Stimulated activated CD8-positive, alpha-beta memory T cell treated with anti-CD3 and anti-CD28 coated beads, Interleukin-7, amount 100 ng/mL, for 48 hours (primary cell): ENCODE results near the gene LTN1.

Experiments used
- DNase-seq, 2 donors: peaks; one replicate each; pipeline ENCODE4 v3.0.0-alpha.2; 2020; ENCODE audit warnings: low read depth in 1 of 2; ENCODE audit errors: extremely low read depth in 1 of 2

LTN1 gene

DNA sequence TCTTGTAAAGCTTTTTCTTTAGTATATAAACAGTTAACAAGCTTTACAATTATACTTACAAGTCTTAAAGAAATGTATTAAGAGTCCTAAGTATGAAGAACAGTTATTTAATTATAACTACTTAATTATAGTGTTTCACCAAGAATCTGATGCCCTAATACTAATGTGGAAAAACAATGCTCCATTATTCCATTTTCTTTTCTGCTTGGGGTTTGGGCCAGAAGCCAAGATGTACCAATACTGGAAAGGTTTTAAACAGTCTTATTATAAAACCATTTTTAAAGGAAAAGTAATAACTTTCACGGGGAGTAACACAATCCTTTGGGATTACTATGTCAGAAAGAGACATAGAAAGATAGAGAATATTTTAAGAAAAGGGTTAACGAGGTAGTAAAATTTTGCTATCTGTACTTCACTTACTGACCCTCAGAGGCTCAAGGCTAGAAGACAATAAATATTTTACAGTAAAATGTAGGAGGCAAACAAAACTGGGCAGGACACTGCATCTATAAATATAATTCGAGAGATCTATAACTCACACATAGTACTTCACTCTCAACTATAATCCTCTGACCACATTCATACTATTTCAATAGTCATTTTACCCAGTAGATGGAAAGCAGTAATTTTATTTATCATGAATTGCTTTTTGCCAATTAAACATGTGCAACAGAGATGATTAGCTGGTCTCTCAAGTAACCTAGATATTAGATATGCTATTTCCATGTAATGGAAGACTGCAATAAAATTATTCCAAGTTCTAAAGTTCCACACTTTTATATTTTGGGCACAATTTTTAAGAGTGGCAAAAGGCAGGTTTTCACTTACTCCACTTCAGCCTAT lies 63.9 kb downstream of the LTN1 start:
- no peak for DNase-seq

DNA sequence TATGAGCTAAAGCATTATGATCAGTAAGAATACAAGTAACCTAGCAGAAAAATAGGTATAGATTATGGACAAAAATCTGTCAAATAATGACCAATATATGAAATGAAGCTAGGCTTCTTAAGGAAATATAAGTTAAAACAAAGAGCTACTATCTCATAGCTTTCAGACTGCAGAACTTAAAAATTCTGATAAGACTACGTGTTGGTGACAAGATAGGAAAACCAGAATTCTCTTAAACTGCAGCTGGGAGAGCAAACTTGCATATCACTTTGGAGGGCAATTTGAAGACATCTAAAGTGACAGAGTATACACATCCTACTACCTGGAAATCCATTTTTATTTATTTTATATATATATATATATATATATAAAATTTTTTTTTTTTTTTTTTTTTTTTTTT lies 65.5 kb downstream of the LTN1 start:
- DNase-seq: no peak

DNA sequence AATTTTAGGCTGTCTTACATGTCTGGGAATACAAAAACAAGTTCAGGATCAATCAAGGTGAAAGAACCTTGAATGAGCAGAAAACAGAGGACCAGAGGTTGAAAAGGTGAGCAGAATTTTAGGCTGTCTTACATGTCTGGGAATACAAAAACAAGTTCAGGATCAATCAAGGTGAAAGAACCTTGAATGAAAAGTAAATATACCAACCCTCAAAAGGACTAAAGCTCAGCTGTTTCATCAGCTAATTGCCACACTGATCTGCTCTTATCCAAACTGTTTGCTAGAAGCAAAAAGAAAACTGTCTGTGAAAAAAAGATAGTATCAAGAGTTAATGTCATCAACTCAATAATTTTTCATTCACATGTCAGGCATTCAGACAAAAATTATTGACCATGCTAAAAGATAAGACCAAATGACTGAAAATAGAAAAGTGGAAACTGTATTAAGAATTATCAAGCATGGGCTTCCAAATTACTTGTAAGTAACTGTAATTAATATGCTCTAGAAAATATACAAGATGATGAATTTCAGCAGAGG lies 69.2 kb downstream of the LTN1 start:
- no peak for DNase-seq

DNA sequence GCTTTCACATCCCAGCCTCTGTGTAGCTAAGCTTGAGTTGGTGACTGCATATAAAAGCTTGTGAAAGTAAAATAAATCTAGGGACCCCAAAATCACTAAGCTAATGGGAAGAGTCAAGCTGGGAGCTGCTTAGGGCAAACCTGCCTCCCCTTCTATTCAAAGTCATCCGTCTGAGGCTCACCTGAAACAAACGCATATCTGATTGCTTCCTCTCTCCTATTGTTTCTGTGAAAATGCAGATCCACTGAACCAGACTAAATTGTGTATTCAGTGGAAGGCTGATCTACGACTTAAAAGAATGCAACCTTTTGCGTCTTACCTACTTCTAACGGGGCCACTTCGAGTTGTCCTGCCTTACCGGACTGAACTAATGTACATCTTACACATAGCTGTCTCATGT lies 70.3 kb downstream of the LTN1 start:
- no peak for DNase-seq

DNA sequence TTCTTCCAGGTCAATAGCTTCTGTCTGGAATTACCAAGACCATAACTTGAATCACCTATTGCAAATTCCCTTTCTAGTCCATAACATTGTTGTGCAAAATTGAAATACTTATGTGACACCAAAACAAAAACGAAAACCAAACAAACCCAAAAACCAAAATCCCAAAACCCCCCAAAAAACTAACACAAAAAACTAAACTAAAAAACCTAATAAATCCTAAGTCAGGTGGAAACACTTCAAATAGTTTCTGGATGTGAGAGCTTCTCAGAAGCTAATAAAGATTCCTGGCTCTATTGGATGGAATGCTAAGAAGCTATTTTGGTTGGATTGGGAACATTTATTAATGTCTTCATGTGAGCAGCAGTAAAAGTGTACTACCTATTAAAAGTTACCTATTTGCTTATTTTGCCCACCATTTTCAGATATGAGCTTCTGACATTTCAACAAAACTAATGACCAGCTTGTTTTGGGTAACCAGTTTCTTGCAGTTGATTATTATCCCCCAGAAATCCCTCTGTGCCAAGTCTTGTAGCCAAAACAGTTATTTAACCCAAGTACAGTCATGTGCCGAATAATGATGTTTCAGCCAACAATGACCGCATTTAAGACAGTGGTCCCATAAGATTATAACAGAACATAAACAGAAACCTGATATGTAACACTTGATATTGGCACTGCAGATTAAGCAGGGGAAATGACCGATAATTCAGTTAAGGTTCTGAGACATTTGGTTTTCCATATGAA lies 76.4 kb downstream of the LTN1 start:
- DNase-seq: no peak

DNA sequence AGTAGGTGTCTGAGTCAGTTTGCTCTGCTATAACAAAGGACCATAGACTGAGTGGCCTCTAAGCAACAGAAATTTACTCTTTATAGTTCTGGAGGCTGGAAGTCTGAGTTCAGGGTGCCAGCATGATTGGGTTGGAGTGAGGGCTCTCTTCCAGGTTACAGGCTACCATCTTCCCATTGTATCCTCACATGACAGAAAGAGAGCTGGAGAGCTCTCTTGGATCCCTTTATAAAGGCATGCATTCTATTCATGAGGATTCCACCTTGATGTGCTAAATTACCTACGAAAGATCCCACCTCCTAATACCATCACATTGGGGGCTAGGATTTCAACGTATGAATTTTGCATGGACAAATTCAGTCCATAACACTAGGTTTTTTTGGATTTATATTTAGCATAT lies 79.6 kb downstream of the LTN1 start:
- DNase-seq: no peak

DNA sequence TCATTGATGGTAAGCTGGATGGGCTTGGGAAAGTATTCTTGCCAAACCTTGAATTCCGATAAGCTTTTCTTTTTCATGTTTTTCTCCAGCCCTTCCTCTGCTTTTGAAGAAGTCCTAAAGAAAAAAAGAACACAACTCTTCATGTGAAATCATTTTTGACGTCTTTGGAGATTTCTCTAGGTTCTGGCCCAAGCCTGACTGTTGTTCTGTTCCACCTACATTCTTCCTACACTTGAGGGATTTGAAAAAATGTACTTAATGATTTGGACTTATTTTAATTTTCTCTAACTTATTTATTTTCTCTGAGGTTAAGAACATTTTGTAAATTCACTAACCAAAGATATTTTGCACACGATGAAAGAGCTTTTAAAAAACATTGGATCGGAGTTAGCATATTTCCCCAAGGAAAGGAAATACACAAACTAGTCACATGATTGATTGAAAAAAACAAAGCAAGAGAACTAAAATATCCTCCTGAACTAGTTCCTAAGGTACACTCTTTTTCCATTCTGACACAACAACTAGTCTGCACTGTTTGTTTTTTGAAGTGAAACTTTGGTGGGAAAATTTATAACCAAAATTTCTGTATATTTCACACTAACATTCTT lies 82.3 kb downstream of the LTN1 start:
- no peak for DNase-seq

DNA sequence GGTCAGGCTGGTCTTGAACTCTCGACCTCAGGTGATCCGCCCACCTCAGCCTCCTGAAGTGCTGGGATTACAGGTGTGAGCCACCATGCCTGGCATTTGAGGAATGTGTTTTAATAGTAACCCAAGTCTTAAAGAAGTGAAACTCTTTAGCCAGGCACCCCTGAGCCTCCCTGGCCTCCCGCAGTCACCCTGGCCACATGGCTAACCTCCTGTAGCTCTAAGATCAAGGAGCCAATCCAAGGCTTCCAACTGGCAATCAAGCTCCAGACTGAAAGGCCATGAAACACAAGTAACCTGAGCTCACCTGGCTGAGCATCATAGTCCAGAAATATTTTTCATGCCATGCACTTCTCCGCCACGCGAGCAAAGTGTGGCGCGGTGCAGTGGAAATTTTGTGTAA lies 84.3 kb downstream of the LTN1 start:
- DNase-seq: no peak

DNA sequence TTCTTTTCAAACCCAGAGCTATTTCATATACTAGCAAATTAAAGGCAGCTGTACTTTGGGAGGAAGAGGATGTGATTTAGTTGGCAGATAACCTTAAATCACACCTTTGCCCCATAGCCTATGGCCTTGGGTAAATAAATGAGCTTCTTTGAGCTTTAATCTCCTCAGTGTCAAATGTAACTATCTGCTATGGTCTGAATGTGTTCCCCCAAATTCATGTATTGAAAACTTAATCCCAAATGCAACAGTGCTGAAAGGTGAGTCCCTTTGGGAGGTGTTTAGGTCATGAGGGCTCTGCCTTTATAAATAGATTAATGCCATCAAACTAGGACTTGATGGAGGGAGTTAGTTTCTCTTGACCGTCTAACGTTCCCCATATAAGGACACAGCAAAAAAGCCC lies 85.8 kb downstream of the LTN1 start:
- no peak for DNase-seq

DNA sequence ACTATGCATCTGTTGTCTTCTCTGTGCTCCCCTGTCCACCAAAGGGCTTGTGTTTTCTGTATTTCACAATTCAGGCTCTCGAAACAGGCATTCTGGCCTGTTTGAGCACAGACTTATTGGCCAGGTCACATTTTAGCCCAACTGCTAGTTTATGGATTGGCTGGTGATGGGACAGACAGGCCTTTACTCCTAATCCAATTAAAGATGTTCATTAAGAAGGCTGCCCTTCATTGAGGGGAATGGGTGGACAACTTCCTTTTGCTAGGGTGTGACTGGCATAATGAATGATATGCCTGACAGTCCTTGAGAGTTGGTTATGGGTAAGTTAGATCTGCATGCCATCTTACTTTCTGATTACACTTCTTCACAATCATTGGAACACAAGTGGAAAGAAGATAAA lies 86.4 kb downstream of the LTN1 start:
- no peak for DNase-seq

DNA sequence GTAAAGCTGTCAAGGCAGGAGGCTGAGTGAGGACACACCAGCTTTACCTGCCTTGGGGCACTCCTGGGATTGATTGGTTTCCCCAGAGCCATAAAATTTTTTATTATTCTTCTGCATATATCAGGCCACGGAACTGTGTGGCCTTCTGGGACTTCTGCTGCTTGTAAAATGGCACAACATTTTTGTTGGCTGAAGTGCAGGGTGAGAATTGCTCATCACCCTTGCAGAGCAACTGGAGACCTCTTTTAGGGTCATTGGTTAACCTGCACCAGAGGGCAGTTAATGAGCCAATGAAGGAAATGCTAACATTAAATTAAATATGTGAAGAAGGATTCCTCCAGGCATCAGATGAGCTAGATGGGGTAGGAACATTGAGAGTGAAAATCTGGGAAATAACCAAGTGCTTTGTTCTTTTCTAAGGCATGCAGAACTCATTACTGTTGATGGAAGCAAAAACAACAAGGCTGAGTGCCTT lies 87.7 kb downstream of the LTN1 start:
- DNase-seq: no peak

DNA sequence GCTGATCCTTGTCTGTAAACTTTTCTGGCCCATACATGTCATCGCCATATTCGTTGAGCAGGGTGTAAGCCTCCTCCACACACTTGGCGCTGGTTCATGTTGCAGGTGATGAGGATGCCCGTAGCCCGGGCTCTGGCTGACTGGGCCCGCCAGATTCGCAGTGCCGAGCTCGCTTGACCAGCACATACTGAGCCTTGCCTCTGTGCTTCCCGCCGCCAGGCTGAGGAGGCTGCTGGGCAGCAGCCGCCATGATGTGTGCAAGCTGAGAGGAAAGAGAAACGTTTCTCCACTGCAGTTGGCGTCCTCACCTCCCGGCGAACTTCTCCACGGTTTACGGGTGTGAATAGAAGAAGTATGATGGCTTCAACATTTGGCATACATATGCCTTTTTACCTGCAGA lies 89.2 kb downstream of the LTN1 start:
- DNase-seq: no peak

DNA sequence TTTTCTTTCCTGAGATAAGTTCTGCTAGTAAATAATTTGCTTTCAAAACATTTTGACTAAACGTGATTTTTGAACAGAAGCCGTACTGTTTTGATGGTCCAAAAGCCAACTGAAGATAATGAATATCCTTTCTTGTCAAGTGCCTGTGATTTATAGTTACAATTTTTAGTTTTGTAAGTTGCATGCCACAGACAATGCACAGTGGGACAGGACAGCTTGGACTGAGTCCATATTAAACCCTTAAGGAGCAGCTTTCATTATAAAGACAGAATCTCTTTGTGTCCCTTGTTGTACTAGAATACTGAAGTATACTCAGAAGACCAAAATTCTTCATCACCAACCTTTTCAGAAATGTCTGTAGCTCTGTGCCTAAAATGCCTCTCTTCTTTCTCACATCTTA lies 92.2 kb downstream of the LTN1 start:
- no peak for DNase-seq

DNA sequence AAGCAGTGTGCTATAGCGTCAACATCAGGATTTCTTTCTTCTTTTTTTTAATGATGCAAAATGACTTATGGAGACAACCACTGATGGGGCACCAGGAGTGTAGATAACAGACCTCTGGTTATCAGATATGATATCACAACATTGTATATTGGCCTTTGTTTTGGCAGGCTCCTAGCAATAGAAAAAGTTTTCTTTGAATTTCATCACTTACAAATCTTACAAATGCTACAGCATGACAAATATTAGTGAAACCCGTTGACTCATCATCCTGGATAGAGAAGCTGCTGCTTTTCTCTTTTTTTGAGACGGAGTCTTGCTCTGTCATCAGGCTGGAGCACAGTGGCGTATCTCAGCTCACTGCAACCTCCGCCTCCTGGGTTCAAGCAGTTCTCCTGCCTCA lies 92.9 kb downstream of the LTN1 start:
- DNase-seq: no peak

DNA sequence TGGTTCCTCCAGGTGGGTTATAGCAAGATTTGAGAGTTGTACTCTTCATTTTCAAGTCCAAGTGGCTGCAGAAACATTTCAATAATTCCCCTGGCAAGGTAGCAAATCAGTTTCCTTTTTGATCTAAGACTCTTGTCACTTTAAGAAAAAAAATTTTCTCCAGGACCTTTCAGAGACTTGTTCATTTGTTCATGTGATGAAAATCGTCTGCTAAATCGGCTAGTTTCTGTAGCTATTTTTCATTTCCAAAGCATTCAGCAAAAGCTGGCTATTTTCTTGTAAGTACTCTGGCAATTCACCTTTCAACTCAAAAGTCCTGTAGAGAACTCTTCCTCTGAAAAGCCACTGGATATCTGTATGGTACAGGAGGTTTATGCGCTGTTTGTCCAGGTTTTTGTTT lies 93.5 kb downstream of the LTN1 start:
- no peak for DNase-seq

DNA sequence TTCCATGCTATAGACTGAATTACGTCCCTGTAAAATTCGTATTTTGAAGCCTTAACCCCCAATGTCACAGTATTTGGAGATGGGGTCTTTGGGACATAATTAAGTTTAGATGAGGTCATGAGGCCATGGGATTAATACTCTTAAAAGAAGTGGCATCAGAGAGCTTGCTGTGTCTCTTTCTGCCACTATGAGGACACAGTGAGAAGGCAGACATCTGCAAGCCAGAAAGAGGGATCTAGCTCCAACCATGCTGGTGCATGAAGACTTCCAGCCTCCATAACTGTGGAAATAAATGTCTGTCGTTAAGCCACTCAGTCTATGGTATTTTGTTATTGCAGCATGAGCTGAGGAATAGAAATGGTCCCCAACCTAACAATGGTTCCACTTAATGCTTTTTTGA lies 99.0 kb downstream of the LTN1 start:
- no peak for DNase-seq

DNA sequence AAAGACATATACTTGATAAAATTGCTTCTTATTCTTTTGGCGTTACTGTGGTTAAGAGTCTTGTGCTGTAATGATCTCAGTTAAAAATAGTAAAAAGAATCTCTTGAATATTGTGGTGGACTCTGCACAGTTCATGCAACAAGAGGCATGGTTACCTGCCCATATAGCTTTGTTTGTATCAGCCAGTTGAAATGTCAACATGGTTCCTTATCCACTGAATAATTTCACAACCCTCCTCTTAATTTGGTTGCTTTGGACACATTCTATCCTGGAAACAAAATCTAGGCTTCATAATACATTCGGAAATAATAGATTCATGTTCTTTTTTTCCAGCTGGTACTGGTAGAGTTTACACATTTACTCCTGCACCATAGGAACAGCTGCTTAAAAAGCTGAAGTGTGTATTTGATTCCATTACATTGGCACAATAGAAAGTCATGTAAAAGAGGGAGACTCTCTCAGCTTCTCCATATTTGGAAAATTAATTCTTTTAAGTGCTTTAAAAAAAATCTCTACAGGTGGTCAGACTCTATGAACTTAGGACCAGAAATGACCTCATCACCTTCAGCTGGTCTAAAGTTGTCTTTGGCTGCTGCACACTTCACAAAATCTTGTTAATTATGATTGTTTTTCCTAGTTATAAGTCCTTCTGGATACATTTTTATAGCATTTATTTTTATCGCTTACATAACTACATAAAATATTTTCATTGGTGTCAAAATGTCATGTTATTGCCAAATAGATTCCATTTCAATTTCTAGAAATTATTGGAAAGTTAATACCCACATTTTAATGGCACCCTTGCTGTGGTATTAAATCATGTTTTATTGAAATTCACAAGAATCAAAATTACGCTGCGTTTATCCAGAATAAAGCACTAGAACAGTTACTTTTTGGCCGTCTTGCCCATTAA lies 100.2 kb downstream of the LTN1 start:
- DNase-seq: no peak

DNA sequence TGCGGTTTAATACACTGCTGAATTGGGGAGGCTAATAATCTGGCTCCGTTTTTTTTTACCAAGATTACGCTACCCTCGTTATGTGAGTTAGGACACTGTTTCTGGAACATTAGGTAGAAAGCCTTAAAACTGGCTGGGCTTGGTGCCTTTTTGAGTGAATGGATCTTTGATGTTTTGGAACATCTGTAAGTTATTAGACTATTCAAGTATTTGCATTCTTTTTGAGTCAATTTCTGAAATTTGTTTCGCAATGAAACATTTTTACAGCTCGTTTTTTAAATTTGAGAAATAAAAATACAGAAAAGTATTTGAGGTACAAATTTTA lies 106.9 kb downstream of the LTN1 start:
- DNase-seq: no peak

DNA sequence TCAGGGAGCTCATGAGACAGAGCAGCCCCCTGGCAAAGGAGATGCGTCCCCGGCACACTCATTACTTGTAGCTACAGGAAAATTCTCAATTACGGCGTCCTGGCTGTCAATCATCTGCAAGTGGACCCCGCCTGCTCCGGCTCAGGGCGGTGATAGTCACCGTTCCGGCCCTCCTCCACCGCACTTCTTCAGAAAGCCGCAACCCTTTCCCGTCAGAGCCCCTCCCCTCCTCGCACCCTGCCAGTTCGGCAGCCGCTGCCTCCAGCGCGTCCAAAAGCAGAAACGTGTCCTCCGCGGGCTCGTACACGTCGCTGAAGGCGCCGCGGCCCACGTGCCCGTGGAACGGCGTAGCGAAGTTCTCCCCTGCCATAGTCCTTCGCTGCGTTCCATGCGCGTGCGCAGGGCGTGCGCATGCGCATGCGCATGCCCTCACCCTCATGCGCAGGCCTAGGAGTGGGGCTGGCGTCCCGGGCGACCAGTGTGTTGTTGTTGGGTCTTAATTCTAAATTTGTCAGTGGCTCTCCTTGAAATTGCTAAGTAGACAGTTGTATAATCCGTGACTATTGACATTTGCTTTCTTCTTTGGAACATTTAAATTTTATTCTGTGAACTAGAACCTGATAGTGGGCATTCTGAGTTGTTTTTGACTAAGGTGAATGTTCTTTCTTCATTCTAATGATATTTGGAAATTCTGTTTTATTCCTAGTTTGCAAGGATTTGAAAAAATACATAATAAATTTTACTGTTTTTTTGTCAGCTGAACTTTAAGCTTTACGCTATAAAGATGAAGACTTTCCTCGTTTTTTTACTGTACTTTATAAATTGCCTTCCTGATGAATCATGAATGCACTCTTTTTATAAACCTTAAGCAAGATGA lies 107.5 kb downstream of the LTN1 start:
- peak; percentile 90 to 91 for DNase-seq

DNA sequence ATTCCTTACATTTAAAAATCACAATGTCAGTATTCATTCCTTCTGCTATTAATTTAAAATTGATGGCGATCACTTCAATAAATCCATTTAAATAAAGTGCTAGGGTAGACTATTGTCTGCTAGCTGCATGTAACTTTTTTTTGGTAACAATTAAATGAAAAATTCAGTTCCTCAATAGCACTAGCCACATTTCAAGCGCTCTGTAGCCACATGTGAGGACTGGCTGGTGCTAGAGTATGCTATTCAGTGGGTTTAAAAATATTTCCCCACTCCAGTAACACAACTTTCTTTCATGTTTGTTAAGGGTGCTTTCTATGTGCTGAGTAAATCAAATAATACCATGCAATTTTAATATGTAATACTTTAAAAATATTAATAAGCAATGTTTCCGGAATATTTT lies 108.2 kb downstream of the LTN1 start:
- DNase-seq: no peak
